Measurements from ENCODE around the gene EHMT1. TPM values are rescaled to one million over a fixed set of nuclear protein-coding genes. Genes with fewer than 3 reads are reported as not detected.

EHMT1 gene
- total and polyA plus RNA-seq, 2 donors: 37.3 to 56.9 TPM

DNA sequence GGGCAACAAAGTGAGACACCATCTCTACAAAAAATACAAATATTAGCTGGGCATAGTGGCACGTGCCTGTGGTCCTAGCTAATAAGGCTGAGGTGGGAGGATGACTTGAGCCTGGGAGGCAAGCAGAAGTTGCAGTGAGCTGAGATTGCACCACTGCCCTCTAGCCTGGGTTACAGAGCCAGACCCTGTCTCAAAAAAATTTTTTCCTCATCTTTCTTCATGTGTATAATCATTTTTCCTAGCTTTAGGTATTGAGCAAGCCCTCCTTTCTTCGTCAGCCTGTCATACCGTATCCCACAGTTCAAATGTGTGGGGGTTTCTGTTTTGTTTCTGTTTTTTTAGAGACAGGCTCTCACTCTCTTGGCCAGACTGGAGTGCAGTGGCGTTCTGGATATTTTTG, 41.3 kb downstream of the EHMT1 start:
- WGBS: 94% methylated on average over 4 of the region's 4 CpGs
- Histone ChIP-seq H3K9me3 (ENCODE audit: control insufficient read depth in 2 of 2, insufficient read depth in 1 of 2, low read length in 1 of 2) (no peaks in the 10 kb centered on the region), H3K27me3 (ENCODE audit: control insufficient read depth in 2 of 2, insufficient read depth in 1 of 2, low read length in 1 of 2) (no peaks in the 10 kb centered on the region), H3K36me3 (ENCODE audit: control insufficient read depth in 2 of 2, insufficient read depth in 2 of 2, low read length in 1 of 2) (peaks cover 0 to 5% of the 10 kb centered on the region in 2 donors), H3K4me3 (ENCODE audit: low read length in 2 of 2) (no peak overlapping the region), H3K27ac (ENCODE audit: low read depth in 1 of 2, low read length in 1 of 2) (no peak overlapping the region), H3K4me1 (ENCODE audit: control insufficient read depth in 2 of 2, insufficient read depth in 2 of 2, low read length in 2 of 2) (no peaks in the 10 kb centered on the region)
- no peak for DNase-seq (ENCODE audit: low read depth in 6 of 9, low spot score in 9 of 9)

DNA sequence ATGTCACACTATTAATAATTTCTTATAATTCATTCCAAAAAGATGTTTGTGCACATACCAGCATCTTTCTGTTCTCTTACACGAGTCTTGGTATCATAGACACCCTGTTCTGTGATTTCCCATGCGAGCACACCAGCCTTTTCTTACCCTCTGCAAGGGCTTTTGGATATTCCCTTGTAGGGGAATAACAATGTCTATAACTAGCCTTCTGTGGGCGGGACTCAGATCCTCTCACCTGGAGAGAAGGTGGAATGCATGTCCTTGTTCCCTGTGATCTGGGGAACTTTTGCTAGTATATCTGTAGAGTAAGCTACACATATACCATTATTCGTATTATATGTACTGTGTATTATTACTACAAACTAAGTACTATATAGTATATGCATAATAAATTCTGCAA, 44.8 kb downstream of the EHMT1 start:
- no peak for DNase-seq (ENCODE audit: low read depth in 6 of 9, low spot score in 9 of 9)
- Histone ChIP-seq H3K27ac (ENCODE audit: low read depth in 1 of 2, low read length in 1 of 2) (no peak overlapping the region), H3K4me3 (ENCODE audit: low read length in 2 of 2) (no peak overlapping the region), H3K9me3 (ENCODE audit: control insufficient read depth in 2 of 2, insufficient read depth in 1 of 2, low read length in 1 of 2) (no peaks in the 10 kb centered on the region), H3K36me3 (ENCODE audit: control insufficient read depth in 2 of 2, insufficient read depth in 2 of 2, low read length in 1 of 2) (peaks cover 5 to 10% of the 10 kb centered on the region in 2 donors), H3K27me3 (ENCODE audit: control insufficient read depth in 2 of 2, insufficient read depth in 1 of 2, low read length in 1 of 2) (no peaks in the 10 kb centered on the region), H3K4me1 (ENCODE audit: control insufficient read depth in 2 of 2, insufficient read depth in 2 of 2, low read length in 2 of 2) (peaks cover 0 to 14% of the 10 kb centered on the region in 2 donors)
- 97% methylated on average over 4 of the region's 4 CpGs for WGBS

DNA sequence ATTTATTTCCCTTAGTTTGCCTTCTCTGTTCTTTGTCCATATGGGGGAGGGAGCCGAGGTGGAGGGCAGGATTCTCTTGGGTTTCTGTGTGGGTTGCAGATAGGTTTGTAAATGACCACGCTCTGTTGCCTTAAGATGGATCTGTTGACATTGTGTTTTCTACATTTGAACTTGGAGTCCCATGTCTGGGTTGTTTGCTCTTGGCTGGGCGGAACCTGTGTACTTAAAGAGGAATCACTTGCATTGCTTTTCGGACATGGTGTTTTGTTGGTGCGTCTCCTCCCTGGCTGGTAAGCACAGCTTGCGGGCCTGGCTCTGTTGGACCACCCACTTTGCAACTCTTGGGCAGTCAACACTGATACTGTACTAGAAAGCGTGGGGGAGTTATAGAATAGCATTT, 45.9 kb downstream of the EHMT1 start:
- Histone ChIP-seq H3K27me3 (ENCODE audit: control insufficient read depth in 2 of 2, insufficient read depth in 1 of 2, low read length in 1 of 2) (no peaks in the 10 kb centered on the region), H3K27ac (ENCODE audit: low read depth in 1 of 2, low read length in 1 of 2) (no peak overlapping the region), H3K4me3 (ENCODE audit: low read length in 2 of 2) (no peak overlapping the region), H3K36me3 (ENCODE audit: control insufficient read depth in 2 of 2, insufficient read depth in 2 of 2, low read length in 1 of 2) (peaks cover 5 to 19% of the 10 kb centered on the region in 2 donors), H3K9me3 (ENCODE audit: control insufficient read depth in 2 of 2, insufficient read depth in 1 of 2, low read length in 1 of 2) (no peaks in the 10 kb centered on the region), H3K4me1 (ENCODE audit: control insufficient read depth in 2 of 2, insufficient read depth in 2 of 2, low read length in 2 of 2) (peaks cover 0 to 14% of the 10 kb centered on the region in 2 donors)
- no peak for DNase-seq (ENCODE audit: low read depth in 6 of 9, low spot score in 9 of 9)
- WGBS: 97% methylated on average over 7 of the region's 7 CpGs

DNA sequence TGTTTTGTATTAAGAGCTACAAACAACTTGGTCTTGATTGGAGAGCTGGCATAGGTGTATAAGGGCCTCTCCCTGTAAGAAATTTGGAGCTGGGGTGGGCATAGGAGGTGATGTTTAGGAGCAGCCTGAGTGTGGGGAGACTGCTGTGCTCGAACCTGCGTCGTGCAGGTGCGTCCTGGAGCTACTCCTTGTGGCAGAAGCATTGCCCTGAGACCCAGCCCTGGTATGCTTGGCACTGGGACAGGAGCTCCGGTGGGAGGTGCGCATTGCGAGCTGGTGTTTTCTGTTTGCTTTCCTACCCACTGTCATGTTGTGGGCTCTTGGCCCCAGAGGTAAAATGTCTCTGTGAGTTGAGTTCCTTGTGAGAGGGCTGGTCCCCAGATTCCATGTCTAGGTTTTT, 46.4 kb downstream of the EHMT1 start:
- Histone ChIP-seq H3K27me3 (ENCODE audit: control insufficient read depth in 2 of 2, insufficient read depth in 1 of 2, low read length in 1 of 2) (no peaks in the 10 kb centered on the region), H3K27ac (ENCODE audit: low read depth in 1 of 2, low read length in 1 of 2) (no peak overlapping the region), H3K4me1 (ENCODE audit: control insufficient read depth in 2 of 2, insufficient read depth in 2 of 2, low read length in 2 of 2) (peaks cover 0 to 16% of the 10 kb centered on the region in 2 donors), H3K4me3 (ENCODE audit: low read length in 2 of 2) (no peak overlapping the region), H3K36me3 (ENCODE audit: control insufficient read depth in 2 of 2, insufficient read depth in 2 of 2, low read length in 1 of 2) (peaks cover 5 to 19% of the 10 kb centered on the region in 2 donors), H3K9me3 (ENCODE audit: control insufficient read depth in 2 of 2, insufficient read depth in 1 of 2, low read length in 1 of 2) (no peaks in the 10 kb centered on the region)
- WGBS: 98% methylated on average over 7 of the region's 7 CpGs
- no peak for DNase-seq (ENCODE audit: low read depth in 6 of 9, low spot score in 9 of 9)

DNA sequence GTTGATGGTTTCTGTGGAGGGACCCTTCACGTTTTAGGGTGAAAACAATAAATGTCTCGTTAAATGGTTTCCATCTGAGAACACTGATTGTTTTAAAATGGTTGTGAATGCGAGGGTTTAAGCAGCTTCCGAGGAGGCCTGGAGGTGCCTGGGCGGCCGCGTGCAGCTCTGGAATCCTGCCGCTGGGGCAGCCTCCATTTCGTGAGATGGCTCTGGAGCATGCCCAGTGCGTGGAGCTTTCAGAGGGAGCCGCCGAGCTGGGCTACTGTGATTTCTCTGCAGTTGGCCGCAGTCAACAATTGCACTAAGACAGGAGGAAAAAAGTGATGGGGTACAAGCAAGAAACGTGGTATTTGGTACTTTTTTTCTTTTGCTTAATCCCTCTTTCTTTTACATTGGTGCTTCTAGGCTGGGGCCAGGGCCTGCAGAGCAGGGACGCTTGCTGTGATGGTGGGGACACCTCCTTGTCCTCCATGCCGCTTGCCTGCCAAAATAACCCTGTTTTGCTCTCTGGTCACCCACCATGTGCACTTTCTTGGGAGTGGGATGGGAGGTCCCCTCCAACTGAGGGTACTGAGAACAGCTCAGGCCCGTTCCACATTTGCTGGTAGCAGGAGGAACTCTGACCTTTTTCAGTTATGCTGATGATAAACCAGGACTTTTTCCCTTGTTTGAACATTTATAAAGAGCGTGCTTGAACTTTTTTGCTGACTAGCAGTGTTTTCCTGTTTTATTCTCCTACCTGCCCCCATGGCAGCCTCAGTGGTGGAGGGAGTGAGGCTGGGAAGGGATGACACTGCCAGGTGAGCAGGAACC, 47.1 kb downstream of the EHMT1 start:
- Histone ChIP-seq H3K4me3 (ENCODE audit: low read length in 2 of 2) (no peak overlapping the region), H3K27me3 (ENCODE audit: control insufficient read depth in 2 of 2, insufficient read depth in 1 of 2, low read length in 1 of 2) (no peaks in the 10 kb centered on the region), H3K4me1 (ENCODE audit: control insufficient read depth in 2 of 2, insufficient read depth in 2 of 2, low read length in 2 of 2) (peaks cover 0 to 19% of the 10 kb centered on the region in 2 donors), H3K36me3 (ENCODE audit: control insufficient read depth in 2 of 2, insufficient read depth in 2 of 2, low read length in 1 of 2) (peaks cover 5 to 19% of the 10 kb centered on the region in 2 donors), H3K27ac (ENCODE audit: low read depth in 1 of 2, low read length in 1 of 2) (no peak overlapping the region), H3K9me3 (ENCODE audit: control insufficient read depth in 2 of 2, insufficient read depth in 1 of 2, low read length in 1 of 2) (no peaks in the 10 kb centered on the region)
- no peak for DNase-seq (ENCODE audit: low read depth in 6 of 9, low spot score in 9 of 9)
- WGBS: 95% methylated on average over 18 of the region's 18 CpGs

DNA sequence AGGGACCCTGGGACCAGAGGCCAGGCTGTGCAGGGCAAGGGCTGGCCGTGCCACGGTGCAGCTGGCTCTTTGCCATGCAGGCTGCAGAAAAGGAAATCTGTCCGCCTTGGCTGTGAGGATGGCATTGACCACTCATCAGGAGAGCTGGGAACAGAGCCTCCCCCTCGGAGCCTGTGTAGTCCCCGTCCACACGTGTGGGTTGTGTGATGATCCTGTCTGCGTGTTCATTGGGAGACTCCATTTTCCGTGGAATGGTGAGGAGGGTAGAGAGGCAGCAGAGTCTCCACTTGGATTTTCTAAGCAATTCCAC, 47.7 kb downstream of the EHMT1 start:
- Histone ChIP-seq H3K27ac (ENCODE audit: low read depth in 1 of 2, low read length in 1 of 2) (no peak overlapping the region), H3K27me3 (ENCODE audit: control insufficient read depth in 2 of 2, insufficient read depth in 1 of 2, low read length in 1 of 2) (no peaks in the 10 kb centered on the region), H3K4me3 (ENCODE audit: low read length in 2 of 2) (no peak overlapping the region), H3K4me1 (ENCODE audit: control insufficient read depth in 2 of 2, insufficient read depth in 2 of 2, low read length in 2 of 2) (peaks cover 0 to 19% of the 10 kb centered on the region in 2 donors), H3K36me3 (ENCODE audit: control insufficient read depth in 2 of 2, insufficient read depth in 2 of 2, low read length in 1 of 2) (peaks cover 5 to 19% of the 10 kb centered on the region in 2 donors), H3K9me3 (ENCODE audit: control insufficient read depth in 2 of 2, insufficient read depth in 1 of 2, low read length in 1 of 2) (no peaks in the 10 kb centered on the region)
- DNase-seq (ENCODE audit: low read depth in 6 of 9, low spot score in 9 of 9): no peak
- 90% methylated on average over 8 of the region's 8 CpGs for WGBS

DNA sequence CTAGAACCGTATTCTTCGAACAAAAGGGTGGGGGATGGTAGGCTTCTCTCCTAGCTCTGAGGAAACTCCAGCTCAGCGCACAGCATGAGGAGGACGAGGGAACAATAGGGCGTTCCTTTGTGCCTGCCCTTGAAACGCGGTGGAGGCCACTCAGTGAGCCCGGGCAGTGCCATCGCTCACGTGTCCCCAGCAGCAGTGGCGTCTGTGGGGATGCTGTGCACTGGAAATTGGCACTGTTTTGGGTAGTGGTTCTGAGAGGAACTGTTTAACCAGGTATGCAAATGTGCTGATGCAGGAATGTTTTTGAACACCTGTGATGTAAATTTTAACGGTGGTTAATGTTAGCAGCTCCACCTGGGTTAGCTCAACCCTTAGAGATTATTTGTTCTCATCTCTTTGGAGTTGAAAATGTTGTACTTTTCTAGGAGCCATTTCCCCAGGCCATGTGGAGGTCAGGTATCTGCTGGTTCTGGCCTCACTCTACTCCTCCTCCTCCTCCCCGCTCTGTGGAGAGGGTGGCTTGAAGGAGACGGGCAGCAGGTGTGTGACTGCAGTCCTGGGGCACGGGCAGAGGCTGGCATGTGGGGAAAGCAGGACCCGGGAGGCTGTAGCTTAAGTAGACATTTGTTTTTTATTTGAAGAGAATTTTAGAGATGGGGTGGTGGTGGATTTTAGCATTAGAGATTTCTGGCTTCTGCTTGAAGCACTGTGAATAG, 48.3 kb downstream of the EHMT1 start:
- no peak overlapping the region for H3K4me3 ChIP-seq (ENCODE audit: low read length in 2 of 2)
- H3K27me3 ChIP-seq (ENCODE audit: control insufficient read depth in 2 of 2, insufficient read depth in 1 of 2, low read length in 1 of 2): no peaks in the 10 kb centered on the region
- no peak for DNase-seq (ENCODE audit: low read depth in 6 of 9, low spot score in 9 of 9)
- H3K4me1 ChIP-seq (ENCODE audit: control insufficient read depth in 2 of 2, insufficient read depth in 2 of 2, low read length in 2 of 2): peaks cover 0 to 19% of the 10 kb centered on the region in 2 donors
- peaks cover 5 to 19% of the 10 kb centered on the region in 2 donors for H3K36me3 ChIP-seq (ENCODE audit: control insufficient read depth in 2 of 2, insufficient read depth in 2 of 2, low read length in 1 of 2)
- 75% methylated on average over 16 of the region's 16 CpGs for WGBS
- no peak overlapping the region for H3K27ac ChIP-seq (ENCODE audit: low read depth in 1 of 2, low read length in 1 of 2)
- no peaks in the 10 kb centered on the region for H3K9me3 ChIP-seq (ENCODE audit: control insufficient read depth in 2 of 2, insufficient read depth in 1 of 2, low read length in 1 of 2)

DNA sequence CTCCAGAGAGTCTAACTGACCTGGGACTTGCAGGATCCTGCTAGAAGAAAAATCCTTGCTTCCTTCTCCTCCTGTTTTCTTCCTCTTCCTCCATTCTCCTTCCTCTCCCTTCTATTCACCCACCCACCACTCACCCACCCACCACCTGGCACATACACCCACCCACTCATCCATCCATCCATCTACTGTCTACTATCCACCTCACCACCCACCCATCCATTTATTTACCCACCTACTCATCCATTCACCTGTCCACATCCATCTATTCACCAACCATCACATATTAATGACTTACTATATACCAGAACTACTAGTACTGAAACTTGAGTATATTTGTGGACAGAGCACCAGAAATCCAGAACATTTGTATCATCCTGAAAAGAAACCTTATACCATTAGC, 49.4 kb downstream of the EHMT1 start:
- Histone ChIP-seq H3K27me3 (ENCODE audit: control insufficient read depth in 2 of 2, insufficient read depth in 1 of 2, low read length in 1 of 2) (no peaks in the 10 kb centered on the region), H3K4me1 (ENCODE audit: control insufficient read depth in 2 of 2, insufficient read depth in 2 of 2, low read length in 2 of 2) (peaks cover 0 to 23% of the 10 kb centered on the region in 2 donors), H3K4me3 (ENCODE audit: low read length in 2 of 2) (no peak overlapping the region), H3K9me3 (ENCODE audit: control insufficient read depth in 2 of 2, insufficient read depth in 1 of 2, low read length in 1 of 2) (no peaks in the 10 kb centered on the region), H3K36me3 (ENCODE audit: control insufficient read depth in 2 of 2, insufficient read depth in 2 of 2, low read length in 1 of 2) (peaks cover 5 to 19% of the 10 kb centered on the region in 2 donors), H3K27ac (ENCODE audit: low read depth in 1 of 2, low read length in 1 of 2) (no peak overlapping the region)
- DNase-seq (ENCODE audit: low read depth in 6 of 9, low spot score in 9 of 9): no peak

DNA sequence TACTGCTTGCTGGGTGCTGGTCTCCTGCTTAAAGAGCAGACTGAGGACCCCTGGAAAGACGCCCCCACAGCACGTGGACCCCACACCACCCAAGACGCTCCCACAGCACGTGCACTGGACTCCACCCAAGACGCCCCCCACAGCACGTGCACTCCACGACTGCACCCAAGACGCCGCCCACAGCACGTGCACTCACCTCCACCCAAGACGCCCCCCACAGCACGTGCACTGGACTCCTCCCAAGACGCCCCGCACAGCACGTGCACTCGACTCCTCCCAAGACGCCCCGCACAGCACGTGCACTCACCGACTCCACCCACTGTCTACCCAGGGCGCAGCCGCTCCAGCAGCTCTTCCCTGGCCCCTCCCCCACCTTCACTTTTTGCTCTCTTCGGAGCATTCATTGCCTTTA, 50.5 kb downstream of the EHMT1 start:
- peaks cover 0 to 24% of the 10 kb centered on the region in 2 donors for H3K4me1 ChIP-seq (ENCODE audit: control insufficient read depth in 2 of 2, insufficient read depth in 2 of 2, low read length in 2 of 2)
- H3K27me3 ChIP-seq (ENCODE audit: control insufficient read depth in 2 of 2, insufficient read depth in 1 of 2, low read length in 1 of 2): no peaks in the 10 kb centered on the region
- 95% methylated on average over 23 of the region's 23 CpGs for WGBS
- H3K4me3 ChIP-seq (ENCODE audit: low read length in 2 of 2): no peak overlapping the region
- peaks cover 5 to 19% of the 10 kb centered on the region in 2 donors for H3K36me3 ChIP-seq (ENCODE audit: control insufficient read depth in 2 of 2, insufficient read depth in 2 of 2, low read length in 1 of 2)
- H3K9me3 ChIP-seq (ENCODE audit: control insufficient read depth in 2 of 2, insufficient read depth in 1 of 2, low read length in 1 of 2): no peaks in the 10 kb centered on the region
- DNase-seq (ENCODE audit: low read depth in 6 of 9, low spot score in 9 of 9): peak in 1 of 9 donors; percentile 28
- no peak overlapping the region for H3K27ac ChIP-seq (ENCODE audit: low read depth in 1 of 2, low read length in 1 of 2)
